HG02588 (cell line): ENCODE data around the gene PLP1.

Source experiments
- ATAC-seq: cut with Tn5 transposase; IDR thresholded peaks from one replicate; pipeline ENCODE4 v1.9.1; 2021; ENCODE audit warnings: mild to moderate bottlenecking, moderate library complexity; ENCODE audit not compliant: unreplicated experiment

Gene PLP1

DNA sequence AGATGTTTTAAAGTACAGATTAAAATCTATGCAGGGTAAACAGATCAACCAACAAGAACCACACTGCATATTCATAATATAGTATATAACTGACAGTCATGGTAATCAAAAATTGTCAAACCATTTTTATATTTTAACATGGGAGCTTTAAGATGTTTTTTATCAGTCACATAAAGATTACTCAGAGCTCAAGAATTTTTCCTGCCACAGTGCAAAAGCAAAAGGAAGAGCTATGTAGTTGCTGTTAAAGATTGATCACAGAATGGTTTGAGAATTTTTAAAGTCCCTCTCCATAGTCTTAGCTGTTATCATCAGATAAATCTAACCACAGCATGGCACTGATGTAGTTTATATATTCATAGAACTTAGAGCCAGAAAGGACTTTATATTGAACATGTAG is 47.0 kb downstream of the PLP1 start:
- ATAC-seq, result no peak

GRCh38 chrX:103825881-103826280 is 49.2 kb downstream of the PLP1 start:
- ATAC-seq, result no peak

DNA sequence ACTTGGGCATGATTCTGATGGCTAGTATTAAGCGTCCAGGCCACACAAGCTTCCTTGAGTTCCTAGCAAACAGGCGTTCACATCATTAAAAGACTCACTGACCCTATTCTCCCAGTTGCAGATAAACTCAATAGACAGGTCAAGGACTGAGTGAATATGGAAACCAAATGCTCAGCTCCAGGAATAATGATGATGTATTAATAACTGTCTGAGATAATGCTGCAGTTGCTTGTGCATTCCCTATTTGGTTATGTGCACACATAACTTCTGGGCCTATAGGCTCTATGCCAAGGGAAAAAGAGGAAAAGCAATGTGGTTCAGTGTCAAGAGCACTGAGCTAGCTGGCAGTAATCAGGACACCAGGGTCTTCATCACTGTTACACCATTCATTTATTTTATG is 51.9 kb downstream of the PLP1 start:
- no peak for ATAC-seq

DNA sequence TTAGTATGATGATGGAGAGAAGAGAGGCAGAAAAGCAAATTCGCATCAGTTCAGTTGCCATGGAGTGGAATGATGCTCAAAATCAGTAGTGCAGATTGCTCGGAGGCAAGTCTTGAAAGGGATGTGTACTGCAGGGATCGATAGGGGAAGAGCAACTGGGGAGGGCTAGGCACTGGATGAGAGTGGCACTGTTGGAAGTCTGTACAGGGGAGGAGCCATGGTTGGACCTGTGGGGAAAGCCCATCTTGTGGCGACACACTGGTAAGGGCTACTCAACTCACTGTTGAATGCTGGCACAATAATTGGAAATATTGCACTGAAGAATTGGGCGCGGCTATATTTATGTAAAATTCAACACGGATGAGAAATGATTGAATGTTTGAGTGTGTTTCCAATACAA is 54.2 kb downstream of the PLP1 start:
- ATAC-seq, result no peak

GRCh38 chrX:103831342-103831802 is 54.7 kb downstream of the PLP1 start:
- ATAC-seq, result peak; percentile 5

- peak; percentile 92 for ATAC-seq
Observed at GRCh38 chrX:103831803-103832544, 55.3 kb downstream of the PLP1 start, which contains the start of gene RAB9B. TSS of gene RAB9B (minus strand) at chrX:103832257. CDS start at chrX:103825784, 6,473 bp downstream.

- no peak for ATAC-seq
Observed at GRCh38 chrX:103839404-103839803, 62.8 kb downstream of the PLP1 start.
